Measurements from ENCODE around the gene SCP2.

Gene SCP2

GRCh38 chr1:53020588-53020987 lies 93.5 kb downstream of the SCP2 start:
- H3K27me3 ChIP-seq (ENCODE audit: control insufficient read depth in 3 of 3, insufficient read depth in 3 of 3, low read depth in 1 of 3, low read length in 3 of 3) = no peaks in the 10 kb centered on the region
- H3K14ac ChIP-seq (ENCODE audit: low read length) = no peak overlapping the region
- no peak overlapping the region for H2BK12ac ChIP-seq (ENCODE audit: low read length)
- no peaks in the 10 kb centered on the region for H3K9me3 ChIP-seq (replicated peaks in 1 of 2; ENCODE audit: control insufficient read depth in 2 of 2, insufficient read depth in 1 of 2, low read depth in 1 of 2, low read length in 2 of 2)
- no peak overlapping the region for H2AFZ ChIP-seq (ENCODE audit: low read length)
- no peaks in the 10 kb centered on the region for H3K36me3 ChIP-seq (replicated peaks in 1 of 2; ENCODE audit: control insufficient read depth in 2 of 2, insufficient read depth in 2 of 2, low read length in 2 of 2)
- H2AK5ac ChIP-seq (ENCODE audit: low read depth, low read length) = no peak overlapping the region
- H2BK5ac ChIP-seq (ENCODE audit: low read length) = no peak overlapping the region
- no peak overlapping the region for H3K4me3 ChIP-seq (ENCODE audit: low read length in 2 of 2)
- H3K4me1 ChIP-seq (ENCODE audit: control insufficient read depth in 2 of 2, insufficient read depth in 1 of 2, low read depth in 1 of 2, low read length in 2 of 2) = peaks cover 0 to 8% of the 10 kb centered on the region in 2 donors
- no peak overlapping the region for H4K91ac ChIP-seq (ENCODE audit: low read depth, low read length, poor library complexity)
- no peak overlapping the region for H3K23ac ChIP-seq (ENCODE audit: low read depth, low read length, poor library complexity)
- WGBS, 2 donors (ENCODE audit: extremely low coverage in 2 of 2, insufficient read length in 2 of 2, insufficient replicate concordance in 1 of 2) = no CpG with 5 or more reads among the region's 5 CpGs
- H4K8ac ChIP-seq (ENCODE audit: low read depth, low read length) = no peak overlapping the region
- H3K27ac ChIP-seq (replicated peaks; ENCODE audit: low read length) = no peak overlapping the region
- no peaks in the 10 kb centered on the region for H3K79me1 ChIP-seq (ENCODE audit: low read depth, low read length)
- no peak overlapping the region for H2BK120ac ChIP-seq (ENCODE audit: low read depth, low read length)
- H3K4me2 ChIP-seq (ENCODE audit: insufficient read depth, low read length, poor library complexity, severe bottlenecking) = no peak overlapping the region
- DNase-seq (ENCODE audit: low spot score) = no peak
- no peak overlapping the region for H3K9ac ChIP-seq (ENCODE audit: low read depth, low read length, poor library complexity)
- H3K4ac ChIP-seq (ENCODE audit: low read length) = no peak overlapping the region
- H3K18ac ChIP-seq (ENCODE audit: low read length) = no peak overlapping the region
- no peak overlapping the region for H2BK15ac ChIP-seq (ENCODE audit: low read length)

- H2BK120ac ChIP-seq (ENCODE audit: low read depth, low read length) = no peak overlapping the region
- no peak overlapping the region for H3K14ac ChIP-seq (ENCODE audit: low read length)
- peaks cover 0 to 9% of the 10 kb centered on the region in 2 donors for H3K4me1 ChIP-seq (ENCODE audit: control insufficient read depth in 2 of 2, insufficient read depth in 1 of 2, low read depth in 1 of 2, low read length in 2 of 2)
- H2AFZ ChIP-seq (ENCODE audit: low read length) = no peak overlapping the region
- H2BK12ac ChIP-seq (ENCODE audit: low read length) = no peak overlapping the region
- no peaks in the 10 kb centered on the region for H3K36me3 ChIP-seq (replicated peaks in 1 of 2; ENCODE audit: control insufficient read depth in 2 of 2, insufficient read depth in 2 of 2, low read length in 2 of 2)
- H3K9ac ChIP-seq (ENCODE audit: low read depth, low read length, poor library complexity) = no peak overlapping the region
- no peaks in the 10 kb centered on the region for H3K27me3 ChIP-seq (ENCODE audit: control insufficient read depth in 3 of 3, insufficient read depth in 3 of 3, low read depth in 1 of 3, low read length in 3 of 3)
- H2AK5ac ChIP-seq (ENCODE audit: low read depth, low read length) = no peak overlapping the region
- no peak for DNase-seq (ENCODE audit: low spot score)
- no peak overlapping the region for H3K4me2 ChIP-seq (ENCODE audit: insufficient read depth, low read length, poor library complexity, severe bottlenecking)
- no peak overlapping the region for H4K91ac ChIP-seq (ENCODE audit: low read depth, low read length, poor library complexity)
- H3K4ac ChIP-seq (ENCODE audit: low read length) = no peak overlapping the region
- WGBS, 2 donors (ENCODE audit: extremely low coverage in 2 of 2, insufficient read length in 2 of 2, insufficient replicate concordance in 1 of 2) = no CpG with 5 or more reads among the region's 1 CpG
- H3K4me3 ChIP-seq (ENCODE audit: low read length in 2 of 2) = no peak overlapping the region
- no peaks in the 10 kb centered on the region for H3K79me1 ChIP-seq (ENCODE audit: low read depth, low read length)
- H2BK15ac ChIP-seq (ENCODE audit: low read length) = no peak overlapping the region
- no peak overlapping the region for H3K27ac ChIP-seq (replicated peaks; ENCODE audit: low read length)
- H3K9me3 ChIP-seq (replicated peaks in 1 of 2; ENCODE audit: control insufficient read depth in 2 of 2, insufficient read depth in 1 of 2, low read depth in 1 of 2, low read length in 2 of 2) = no peaks in the 10 kb centered on the region
- no peak overlapping the region for H3K18ac ChIP-seq (ENCODE audit: low read length)
- H4K8ac ChIP-seq (ENCODE audit: low read depth, low read length) = no peak overlapping the region
- no peak overlapping the region for H3K23ac ChIP-seq (ENCODE audit: low read depth, low read length, poor library complexity)
- H2BK5ac ChIP-seq (ENCODE audit: low read length) = no peak overlapping the region
Measured at GRCh38 chr1:53022179-53022578, 95.1 kb downstream of the SCP2 start.

GRCh38 chr1:53023546-53023945 lies 96.5 kb downstream of the SCP2 start:
- no peaks in the 10 kb centered on the region for H3K9me3 ChIP-seq (replicated peaks in 1 of 2; ENCODE audit: control insufficient read depth in 2 of 2, insufficient read depth in 1 of 2, low read depth in 1 of 2, low read length in 2 of 2)
- peaks cover 0 to 9% of the 10 kb centered on the region in 2 donors for H3K4me1 ChIP-seq (ENCODE audit: control insufficient read depth in 2 of 2, insufficient read depth in 1 of 2, low read depth in 1 of 2, low read length in 2 of 2)
- H2BK5ac ChIP-seq (ENCODE audit: low read length) = no peak overlapping the region
- WGBS, 2 donors (ENCODE audit: extremely low coverage in 2 of 2, insufficient read length in 2 of 2, insufficient replicate concordance in 1 of 2) = no CpG with 5 or more reads among the region's 3 CpGs
- no peak overlapping the region for H2AK5ac ChIP-seq (ENCODE audit: low read depth, low read length)
- H3K4me3 ChIP-seq (ENCODE audit: low read length in 2 of 2) = no peak overlapping the region
- no peak overlapping the region for H4K8ac ChIP-seq (ENCODE audit: low read depth, low read length)
- H2BK15ac ChIP-seq (ENCODE audit: low read length) = no peak overlapping the region
- H2AFZ ChIP-seq (ENCODE audit: low read length) = no peak overlapping the region
- no peak overlapping the region for H3K9ac ChIP-seq (ENCODE audit: low read depth, low read length, poor library complexity)
- no peak overlapping the region for H4K91ac ChIP-seq (ENCODE audit: low read depth, low read length, poor library complexity)
- H3K27me3 ChIP-seq (ENCODE audit: control insufficient read depth in 3 of 3, insufficient read depth in 3 of 3, low read depth in 1 of 3, low read length in 3 of 3) = no peaks in the 10 kb centered on the region
- no peak overlapping the region for H3K4ac ChIP-seq (ENCODE audit: low read length)
- H3K27ac ChIP-seq (replicated peaks; ENCODE audit: low read length) = no peak overlapping the region
- no peak overlapping the region for H3K23ac ChIP-seq (ENCODE audit: low read depth, low read length, poor library complexity)
- no peaks in the 10 kb centered on the region for H3K36me3 ChIP-seq (replicated peaks in 1 of 2; ENCODE audit: control insufficient read depth in 2 of 2, insufficient read depth in 2 of 2, low read length in 2 of 2)
- H3K4me2 ChIP-seq (ENCODE audit: insufficient read depth, low read length, poor library complexity, severe bottlenecking) = no peak overlapping the region
- H2BK120ac ChIP-seq (ENCODE audit: low read depth, low read length) = no peak overlapping the region
- no peak overlapping the region for H3K14ac ChIP-seq (ENCODE audit: low read length)
- no peak overlapping the region for H2BK12ac ChIP-seq (ENCODE audit: low read length)
- no peak for DNase-seq (ENCODE audit: low spot score)
- no peak overlapping the region for H3K18ac ChIP-seq (ENCODE audit: low read length)
- no peaks in the 10 kb centered on the region for H3K79me1 ChIP-seq (ENCODE audit: low read depth, low read length)

- H3K4me3 ChIP-seq (ENCODE audit: low read length in 2 of 2) = no peak overlapping the region
- H2BK120ac ChIP-seq (ENCODE audit: low read depth, low read length) = no peak overlapping the region
- no peaks in the 10 kb centered on the region for H3K36me3 ChIP-seq (replicated peaks in 1 of 2; ENCODE audit: control insufficient read depth in 2 of 2, insufficient read depth in 2 of 2, low read length in 2 of 2)
- H2BK15ac ChIP-seq (ENCODE audit: low read length) = no peak overlapping the region
- no peak for DNase-seq (ENCODE audit: low spot score)
- H3K4ac ChIP-seq (ENCODE audit: low read length) = no peak overlapping the region
- no peaks in the 10 kb centered on the region for H3K27me3 ChIP-seq (ENCODE audit: control insufficient read depth in 3 of 3, insufficient read depth in 3 of 3, low read depth in 1 of 3, low read length in 3 of 3)
- no peak overlapping the region for H4K8ac ChIP-seq (ENCODE audit: low read depth, low read length)
- H2BK12ac ChIP-seq (ENCODE audit: low read length) = no peak overlapping the region
- H3K27ac ChIP-seq (replicated peaks; ENCODE audit: low read length) = no peak overlapping the region
- no peak overlapping the region for H3K9ac ChIP-seq (ENCODE audit: low read depth, low read length, poor library complexity)
- no peak overlapping the region for H3K4me2 ChIP-seq (ENCODE audit: insufficient read depth, low read length, poor library complexity, severe bottlenecking)
- H2AK5ac ChIP-seq (ENCODE audit: low read depth, low read length) = no peak overlapping the region
- H3K14ac ChIP-seq (ENCODE audit: low read length) = no peak overlapping the region
- H3K4me1 ChIP-seq (ENCODE audit: control insufficient read depth in 2 of 2, insufficient read depth in 1 of 2, low read depth in 1 of 2, low read length in 2 of 2) = peaks cover 0 to 9% of the 10 kb centered on the region in 2 donors
- H4K91ac ChIP-seq (ENCODE audit: low read depth, low read length, poor library complexity) = no peak overlapping the region
- no peak overlapping the region for H3K23ac ChIP-seq (ENCODE audit: low read depth, low read length, poor library complexity)
- no peak overlapping the region for H2AFZ ChIP-seq (ENCODE audit: low read length)
- H3K18ac ChIP-seq (ENCODE audit: low read length) = no peak overlapping the region
- H3K79me1 ChIP-seq (ENCODE audit: low read depth, low read length) = no peaks in the 10 kb centered on the region
- H2BK5ac ChIP-seq (ENCODE audit: low read length) = no peak overlapping the region
- no peaks in the 10 kb centered on the region for H3K9me3 ChIP-seq (replicated peaks in 1 of 2; ENCODE audit: control insufficient read depth in 2 of 2, insufficient read depth in 1 of 2, low read depth in 1 of 2, low read length in 2 of 2)
Measured at GRCh38 chr1:53024117-53024516, 97.0 kb downstream of the SCP2 start.

Data from neuronal stem cell (in vitro differentiated cells).